ENCODE data around the gene TOP2A. TPM values are rescaled to one million over a fixed set of nuclear protein-coding genes. Genes with fewer than 3 reads are reported as not detected.

TOP2A gene
- total RNA-seq, 1 donor from 2014 or later: 91.0 TPM

DNA sequence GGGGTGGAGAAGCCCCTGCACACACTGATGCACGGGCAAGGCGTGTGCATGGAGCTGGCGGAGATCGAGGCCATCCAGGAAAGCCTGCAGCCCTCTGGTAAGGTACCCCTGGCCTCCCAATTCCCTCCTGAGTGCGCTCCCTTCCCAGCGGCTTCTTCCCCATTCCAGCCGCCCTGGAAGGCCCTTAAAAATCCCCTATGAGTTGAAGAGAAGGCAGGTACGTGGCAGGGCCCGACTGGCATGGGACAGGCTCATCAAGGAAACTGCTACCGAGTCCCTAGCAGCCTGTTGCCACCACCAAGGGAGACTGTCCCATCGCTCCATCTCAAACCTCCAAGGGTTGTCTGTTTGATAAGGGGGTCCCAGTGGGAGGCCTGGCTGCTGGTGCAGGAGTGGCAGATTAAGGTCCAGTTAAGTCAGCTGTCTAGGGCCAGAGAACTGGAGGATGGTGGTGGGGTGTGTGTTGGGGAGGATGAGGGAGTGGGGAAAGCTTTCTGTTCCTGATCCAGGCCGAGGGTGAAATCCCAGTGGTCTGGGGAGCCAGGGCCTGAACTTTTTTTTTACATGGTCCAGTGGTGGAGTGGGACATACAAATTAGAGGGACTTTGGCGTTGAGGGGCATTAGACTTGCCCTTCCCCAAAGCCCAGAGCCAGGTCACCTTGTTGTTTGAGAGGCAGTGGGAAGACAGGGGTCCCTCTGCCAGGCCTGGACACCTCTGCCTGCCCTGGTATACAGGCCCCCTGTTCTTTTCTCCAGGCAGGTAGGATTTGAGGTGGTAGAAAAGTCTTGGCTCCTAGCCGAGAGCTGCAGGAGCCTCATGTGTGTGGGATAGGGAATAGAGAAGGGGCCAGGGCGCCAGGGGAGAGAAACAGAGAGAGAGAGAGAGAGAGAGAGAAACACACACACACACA is 26.5 kb upstream of the TOP2A start:
- H3K36me3 Mint-ChIP-seq: no peaks in the 10 kb centered on the region
- peaks cover 19% of the 10 kb centered on the region for H3K27me3 Mint-ChIP-seq (ENCODE audit: low read depth)
- no peaks in the 10 kb centered on the region for H3K9me3 Mint-ChIP-seq
- no peak for TF ChIP-seq CTCF (IDR thresholded peaks at IDR 0.05; ENCODE audit: unreplicated experiment)
- DNase-seq (ENCODE audit: low spot score in 2 of 2, unreplicated experiment in 2 of 2): no peak
- peak overlapping the region; percentile 67 for H3K27ac Mint-ChIP-seq
- H3K4me1 Mint-ChIP-seq: peaks cover 30% of the 10 kb centered on the region
- H3K4me3 Mint-ChIP-seq: peak overlapping the region; percentile 70

- H3K27ac Mint-ChIP-seq: peak within 1 kb of the TSS; percentile 67
- no peaks in the 10 kb centered on the region for H3K36me3 Mint-ChIP-seq
- TF ChIP-seq CTCF (IDR thresholded peaks at IDR 0.05; ENCODE audit: unreplicated experiment): no peak
- peak; percentile 64 to 80 for DNase-seq (ENCODE audit: low spot score in 2 of 2, unreplicated experiment in 2 of 2)
- H3K27me3 Mint-ChIP-seq (ENCODE audit: low read depth): peaks cover 19% of the 10 kb centered on the region
- peak within 1 kb of the TSS; percentile 70 for H3K4me3 Mint-ChIP-seq
- H3K4me1 Mint-ChIP-seq: peaks cover 28% of the 10 kb centered on the region
- H3K9me3 Mint-ChIP-seq: no peaks in the 10 kb centered on the region
Observed at GRCh38 chr17:40443196-40443987, 25.7 kb upstream of the TOP2A start, which contains the start of gene IGFBP4. Gene IGFBP4 (plus strand): TSS chr17:40443450. CDS start chr17:40443736, 286 bp downstream.

DNA sequence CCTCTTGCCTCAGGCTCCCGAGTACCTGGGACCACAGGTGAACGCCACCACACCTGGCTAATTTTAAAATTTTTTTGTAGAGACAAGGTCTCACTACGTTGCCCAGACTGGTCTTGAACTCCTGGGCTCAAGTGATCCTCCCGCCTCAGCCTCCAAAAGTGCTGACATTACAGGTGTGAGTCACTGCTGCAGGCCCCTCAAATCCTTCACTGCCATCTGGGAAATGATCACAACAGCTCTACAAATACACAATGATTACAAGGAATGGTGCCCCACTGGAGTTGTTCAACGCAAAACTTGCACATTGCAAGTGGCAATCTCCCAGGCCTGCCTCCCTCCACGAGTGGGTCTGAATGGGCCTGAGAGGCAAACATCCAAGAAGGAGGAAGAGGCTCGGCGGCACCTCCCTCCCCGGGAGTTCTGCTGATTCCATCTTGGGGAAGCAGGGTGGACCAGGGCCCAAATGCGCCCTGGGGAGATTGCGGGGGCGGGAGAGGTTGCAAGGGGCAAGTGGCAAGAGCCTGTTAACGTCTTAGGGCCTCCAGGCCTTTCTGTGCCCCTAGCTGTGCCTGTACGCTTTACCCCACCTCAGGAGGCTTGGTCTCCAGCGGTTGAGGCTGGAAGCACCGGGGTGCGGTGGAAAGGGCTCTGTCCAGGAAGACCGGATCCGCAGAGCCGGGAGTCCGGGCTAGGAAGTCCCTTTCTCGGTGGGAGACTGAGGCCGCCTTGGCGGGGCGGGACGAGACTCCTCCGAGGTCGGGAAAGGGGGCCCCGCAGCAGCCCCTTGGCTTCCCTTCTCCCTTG is 24.9 kb upstream of the TOP2A start:
- Mint-ChIP-seq H3K27me3 (ENCODE audit: low read depth) (peaks cover 19% of the 10 kb centered on the region), H3K4me1 (peaks cover 25% of the 10 kb centered on the region), H3K36me3 (no peaks in the 10 kb centered on the region), H3K27ac (no peak overlapping the region), H3K4me3 (peak overlapping the region; percentile 58), H3K9me3 (no peaks in the 10 kb centered on the region)
- no peak for TF ChIP-seq CTCF (IDR thresholded peaks at IDR 0.05; ENCODE audit: unreplicated experiment)
- no peak for DNase-seq (ENCODE audit: low spot score in 2 of 2, unreplicated experiment in 2 of 2)

DNA sequence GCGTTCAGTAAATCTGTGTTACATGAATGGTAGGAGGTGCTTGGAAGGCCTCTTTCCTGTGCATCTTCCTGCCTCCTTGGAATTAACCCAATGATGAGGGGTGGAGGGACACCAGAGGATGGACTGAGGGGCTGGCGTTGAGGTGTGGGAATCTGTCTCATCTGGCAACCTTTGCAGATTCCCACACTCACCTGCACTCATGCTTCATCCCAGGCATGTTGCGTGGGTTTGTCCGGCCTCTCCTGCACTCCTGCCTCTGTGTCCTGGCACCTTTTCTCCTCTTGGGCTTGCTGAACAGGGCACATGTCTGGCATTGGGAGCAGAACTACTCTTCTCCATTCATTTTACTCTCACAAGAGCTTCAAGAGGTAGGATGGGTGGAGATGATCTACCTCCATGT is 22.5 kb upstream of the TOP2A start:
- H3K27ac Mint-ChIP-seq: no peak overlapping the region
- H3K4me3 Mint-ChIP-seq: no peak overlapping the region
- no peak for TF ChIP-seq CTCF (IDR thresholded peaks at IDR 0.05; ENCODE audit: unreplicated experiment)
- DNase-seq (ENCODE audit: low spot score in 2 of 2, unreplicated experiment in 2 of 2): no peak
- H3K4me1 Mint-ChIP-seq: peaks cover 17% of the 10 kb centered on the region
- peaks cover 15% of the 10 kb centered on the region for H3K27me3 Mint-ChIP-seq (ENCODE audit: low read depth)
- no peaks in the 10 kb centered on the region for H3K9me3 Mint-ChIP-seq
- no peaks in the 10 kb centered on the region for H3K36me3 Mint-ChIP-seq

DNA sequence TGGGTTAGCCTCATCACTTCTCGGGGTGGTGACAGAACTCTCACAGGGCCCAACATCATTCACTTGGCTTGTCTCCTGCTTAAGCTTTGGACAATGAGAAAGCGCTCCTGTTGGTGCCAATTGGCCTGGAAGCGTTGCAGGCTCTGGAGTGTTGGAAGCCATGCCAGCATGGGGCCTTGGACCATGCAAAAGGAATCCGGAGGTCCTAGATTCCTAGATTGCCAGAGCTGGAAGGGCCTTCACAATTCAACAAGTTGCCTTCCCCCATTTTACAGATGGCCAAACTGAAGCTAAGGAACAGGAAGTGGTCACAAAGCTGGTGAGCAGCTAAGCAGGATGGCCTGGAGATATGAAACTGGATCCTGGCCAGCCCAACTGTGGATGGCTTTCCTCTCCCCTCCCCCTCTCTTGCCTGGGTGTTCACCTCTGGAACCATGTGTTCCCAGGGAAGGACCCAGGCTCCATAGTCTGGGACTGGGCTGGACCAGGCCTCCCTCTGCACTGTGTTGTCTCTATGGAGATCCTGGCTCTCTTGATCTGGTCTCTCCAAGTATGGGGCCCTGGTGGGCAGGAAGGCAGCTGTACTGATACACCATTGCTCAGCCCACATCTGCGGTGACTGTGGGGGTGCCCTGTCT is 19.5 kb upstream of the TOP2A start:
- peaks cover 17% of the 10 kb centered on the region for H3K4me1 Mint-ChIP-seq
- peaks cover 2% of the 10 kb centered on the region for H3K27me3 Mint-ChIP-seq (ENCODE audit: low read depth)
- no peaks in the 10 kb centered on the region for H3K36me3 Mint-ChIP-seq

More for the DNA sequence above, 19.5 kb upstream of the TOP2A start:
- no peak overlapping the region for H3K27ac Mint-ChIP-seq
- no peak overlapping the region for H3K4me3 Mint-ChIP-seq
- TF ChIP-seq CTCF (IDR thresholded peaks at IDR 0.05; ENCODE audit: unreplicated experiment): no peak
- H3K9me3 Mint-ChIP-seq: no peaks in the 10 kb centered on the region
- no peak for DNase-seq (ENCODE audit: low spot score in 2 of 2, unreplicated experiment in 2 of 2)
